ENCODE results near the gene EIF3F. TPM values are rescaled to one million over a fixed set of nuclear protein-coding genes. Genes with fewer than 3 reads are reported as not detected.

Gene EIF3F
- total RNA-seq, 1 donor from 2014 or later = 202 TPM

- intact Hi-C loops (cut with micrococcal nuclease) = no loop called here
These were observed 34.8 kb downstream of the EIF3F start for GRCh38 chr11:8021920-8022319.

DNA sequence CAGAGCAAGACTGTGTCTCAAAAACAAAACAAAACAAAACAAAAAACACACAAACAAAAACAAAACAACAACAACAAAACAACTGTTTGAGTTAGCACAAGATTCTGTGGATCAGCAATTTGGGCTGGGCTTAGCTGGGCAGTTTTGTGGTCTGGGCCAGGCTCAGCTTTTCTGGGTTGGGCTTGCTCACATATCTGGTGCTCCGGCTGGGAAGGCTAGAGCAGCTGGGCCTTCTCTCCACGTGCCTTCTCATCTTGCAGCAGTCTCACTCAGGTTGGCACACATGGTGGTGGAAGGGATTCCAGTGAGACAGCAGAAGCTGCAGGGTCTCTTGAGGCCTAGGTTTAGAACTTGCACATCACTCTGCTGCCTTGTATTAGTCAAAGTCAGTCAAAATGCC, 35.7 kb downstream of the EIF3F start:
- intact Hi-C loops (cut with micrococcal nuclease) = no loop called here

DNA sequence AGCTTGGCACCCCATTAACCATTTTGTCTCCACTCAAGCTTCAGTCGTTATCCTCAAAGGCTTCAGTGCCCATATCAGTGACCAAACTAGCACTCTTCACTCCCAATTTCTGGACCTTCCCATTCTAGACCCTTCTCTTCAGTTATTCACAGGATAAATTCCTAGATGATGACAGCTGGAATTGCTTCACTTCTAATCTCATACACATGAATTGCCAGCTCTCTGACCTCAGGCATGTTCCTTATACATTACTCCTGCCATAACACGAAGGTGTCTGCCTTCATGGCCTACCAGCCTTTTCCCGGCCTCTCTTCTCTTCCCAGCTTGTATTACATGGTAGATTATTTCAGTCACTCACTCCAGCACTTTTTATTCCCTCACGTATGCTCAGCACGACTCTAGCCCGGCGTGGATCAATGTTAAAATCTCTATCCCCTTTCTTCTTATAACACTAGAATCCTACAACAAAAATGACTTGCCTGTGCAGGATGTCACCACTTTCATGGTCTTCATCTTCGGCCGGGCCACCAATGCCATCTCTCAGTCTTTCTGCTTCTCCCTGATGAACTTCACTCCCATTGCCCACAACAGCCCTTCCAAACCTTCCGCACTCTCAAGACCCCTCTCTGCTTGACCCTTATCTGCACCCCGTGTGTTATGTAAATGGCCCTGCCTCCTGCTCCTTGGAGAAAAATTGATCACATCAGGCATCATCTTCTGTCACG, 36.9 kb downstream of the EIF3F start:
- intact Hi-C loops (cut with micrococcal nuclease) = no loop called here

DNA sequence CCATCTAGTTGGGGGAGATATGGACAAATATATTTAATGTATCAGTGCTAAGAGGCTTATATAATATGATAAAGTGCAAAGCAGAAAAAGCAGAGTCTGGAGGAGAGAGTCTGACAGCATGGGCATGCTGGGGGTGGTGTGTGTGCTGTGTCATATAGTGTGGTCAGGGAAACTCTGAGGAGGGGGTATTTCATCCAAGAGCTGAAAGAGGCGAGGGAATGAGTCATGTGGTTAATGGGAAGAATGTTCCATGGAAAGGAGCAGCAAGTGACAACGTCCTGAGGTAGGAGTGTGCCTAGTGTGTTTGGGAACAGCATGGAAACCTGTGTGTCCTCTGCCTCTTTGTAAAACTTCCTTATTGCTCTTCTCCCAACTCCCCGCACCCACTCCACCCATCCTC, 38.0 kb downstream of the EIF3F start:
- intact Hi-C loops (cut with micrococcal nuclease) = no loop called here

GRCh38 chr11:8025816-8026215, 38.7 kb downstream of the EIF3F start:
- intact Hi-C loops (cut with micrococcal nuclease) = no loop called here

GRCh38 chr11:8026982-8027381, 39.8 kb downstream of the EIF3F start:
- intact Hi-C loops (cut with micrococcal nuclease) = no loop called here

DNA sequence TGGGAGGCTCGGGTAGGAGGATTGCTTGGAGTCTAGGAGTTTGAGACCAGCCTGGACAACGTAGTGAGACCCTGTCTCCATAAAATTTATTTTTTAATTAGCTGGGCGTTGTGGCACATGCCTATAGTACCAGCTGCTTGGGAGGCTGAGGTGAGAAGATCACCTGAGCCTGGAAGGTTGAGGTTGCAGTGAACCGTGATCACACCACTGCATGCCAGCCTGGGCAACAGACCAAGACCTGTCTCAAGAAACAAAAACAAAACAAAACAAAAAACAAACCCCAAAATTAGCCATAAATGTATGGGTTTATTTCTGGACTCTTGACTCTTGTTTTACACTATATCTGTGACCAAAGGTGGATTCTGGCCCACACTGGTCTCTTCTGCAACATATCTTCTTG, 41.6 kb downstream of the EIF3F start:
- intact Hi-C loops (cut with micrococcal nuclease) = no loop called here

DNA sequence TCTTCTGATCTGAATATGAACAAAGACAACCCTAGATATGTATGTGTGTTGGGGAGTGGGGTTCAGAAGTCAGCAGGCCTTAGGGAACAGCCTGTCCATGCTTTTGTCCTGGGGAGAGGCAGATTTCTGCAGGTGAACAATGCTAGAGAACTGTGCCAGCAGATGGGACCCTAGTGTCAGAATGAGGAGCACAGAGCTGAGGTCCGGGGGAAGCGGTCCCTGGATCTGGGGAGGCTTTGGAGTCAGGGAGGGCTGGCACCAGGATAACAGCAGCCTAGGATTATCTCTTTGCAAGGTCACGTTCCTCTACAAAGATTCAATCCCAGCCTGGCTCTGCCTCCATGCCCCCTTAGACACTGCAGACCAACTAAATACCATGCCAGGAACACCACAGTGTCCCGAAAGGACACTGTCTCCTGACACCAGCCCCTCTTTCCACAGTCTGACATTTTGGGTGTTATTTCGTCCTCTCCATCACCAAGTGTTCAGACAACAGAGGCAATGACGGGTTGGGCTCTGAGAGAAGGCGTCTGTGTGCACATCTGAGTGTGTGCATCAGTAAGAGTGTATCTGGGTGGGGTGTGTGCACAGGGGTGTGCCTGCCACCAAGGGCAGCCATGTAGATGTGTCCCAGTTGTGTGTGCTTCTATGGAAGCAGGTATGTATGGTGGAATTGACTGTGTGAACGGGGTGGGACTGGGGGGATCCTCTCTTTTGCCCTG, 43.5 kb downstream of the EIF3F start:
- intact Hi-C loops (cut with micrococcal nuclease) = loop anchor here (10.0 kb wide), 1 partner anchor 534 kb away; no protein-coding TSS in a partner anchor

DNA sequence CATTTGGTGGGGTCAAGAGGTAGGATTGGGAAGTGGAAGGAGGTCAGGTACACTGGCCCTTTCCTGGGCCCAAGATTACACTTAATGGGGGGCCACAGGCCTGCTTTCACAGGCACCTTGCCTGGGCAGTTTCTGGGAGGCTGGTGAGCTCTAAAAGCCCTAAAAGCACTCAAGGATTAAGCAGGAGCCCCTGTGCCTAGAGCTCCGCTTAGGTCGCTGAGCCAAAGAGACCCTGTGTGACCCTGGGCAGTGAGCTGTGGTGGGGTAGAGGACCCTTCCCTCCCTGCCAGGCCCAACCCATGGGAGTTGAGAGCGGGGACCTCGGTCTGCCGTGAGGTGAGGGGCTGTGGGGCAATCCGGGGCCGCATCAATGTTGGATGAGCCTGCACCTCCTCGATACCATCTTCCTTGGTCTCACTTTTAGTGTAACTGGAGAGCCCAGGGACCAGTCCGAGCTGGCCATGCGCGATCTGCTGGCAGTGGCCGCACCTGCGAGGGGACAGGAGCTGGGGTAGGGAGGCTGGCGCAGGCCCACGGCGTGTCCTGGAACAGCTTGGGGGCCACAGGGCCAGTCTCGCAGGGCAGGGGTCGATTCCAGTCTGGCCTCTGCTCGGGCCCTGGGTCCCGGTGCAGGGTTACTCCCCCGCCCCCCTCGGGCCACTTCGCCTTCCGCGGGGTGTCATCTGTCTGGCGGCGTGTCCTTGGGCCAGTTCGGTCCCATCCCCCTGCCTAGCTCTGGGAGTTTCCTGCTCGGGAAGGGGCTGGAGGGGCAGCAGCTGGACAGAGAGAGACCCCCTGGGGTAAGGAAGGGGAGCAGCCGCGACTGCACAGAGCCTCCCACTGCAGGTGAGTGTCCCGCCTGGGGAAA, 44.3 kb downstream of the EIF3F start:
- intact Hi-C loops (cut with micrococcal nuclease) = loop anchor here (10.0 kb wide), 1 partner anchor 533 kb away; no protein-coding TSS in a partner anchor

- intact Hi-C loops (cut with micrococcal nuclease) = loop anchor here (10.0 kb wide), 1 partner anchor 533 kb away; no protein-coding TSS in a partner anchor
These were observed 45.0 kb downstream of the EIF3F start for GRCh38 chr11:8032122-8032521.

DNA sequence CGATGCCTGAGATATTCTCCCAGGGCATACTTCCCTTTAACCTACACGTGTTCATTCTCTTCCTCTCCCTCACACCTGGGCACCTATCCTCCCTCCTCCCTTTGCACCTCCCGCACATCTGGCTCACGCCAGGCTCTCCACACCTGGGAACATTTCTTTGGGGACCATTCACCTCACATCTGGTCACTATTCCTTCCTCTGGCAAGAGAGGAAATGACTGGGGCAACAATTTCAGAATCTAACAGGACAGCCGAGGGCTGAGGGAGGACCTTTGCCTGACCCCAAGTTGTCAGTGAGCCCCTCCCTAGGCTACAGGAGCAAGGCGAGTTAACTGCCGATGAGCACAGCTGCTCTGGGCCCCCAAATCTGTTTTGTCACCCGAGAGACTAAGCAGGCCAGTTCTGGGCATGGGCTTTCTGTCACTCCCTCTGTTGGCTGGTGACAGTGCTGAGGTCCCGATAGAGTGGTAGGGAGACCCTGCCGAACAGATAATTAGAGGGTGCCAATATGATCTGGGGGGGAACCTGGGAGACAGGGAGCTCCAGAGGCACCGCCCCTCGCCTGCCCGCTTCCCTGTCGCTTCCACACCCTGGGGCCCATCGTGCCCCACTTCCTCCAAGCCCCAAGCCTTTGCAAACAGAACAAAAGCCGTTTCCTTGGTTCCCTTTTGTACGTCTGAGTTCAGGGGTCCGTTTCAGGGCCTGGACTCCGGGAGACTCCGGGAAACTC, 45.6 kb downstream of the EIF3F start:
- intact Hi-C loops (cut with micrococcal nuclease) = loop anchor here (1.0 to 10.0 kb wide), 3 partner anchors 26 to 532 kb away; no protein-coding TSS in a partner anchor

- intact Hi-C loops (cut with micrococcal nuclease) = loop anchor here (1.0 to 10.0 kb wide), 3 partner anchors 27 to 531 kb away; no protein-coding TSS in a partner anchor
These were observed 46.4 kb downstream of the EIF3F start for GRCh38 chr11:8033305-8034105.

- intact Hi-C loops (cut with micrococcal nuclease) = loop anchor here (10.0 kb wide), 1 partner anchor 531 kb away; no protein-coding TSS in a partner anchor
These were observed 47.0 kb downstream of the EIF3F start for GRCh38 chr11:8034106-8034585.

GRCh38 chr11:8034604-8035190, 47.6 kb downstream of the EIF3F start:
- intact Hi-C loops (cut with micrococcal nuclease) = loop anchor here (10.0 kb wide), 1 partner anchor 530 kb away; no protein-coding TSS in a partner anchor

- intact Hi-C loops (cut with micrococcal nuclease) = loop anchor here (10.0 kb wide), 1 partner anchor 529 kb away; no protein-coding TSS in a partner anchor
These were observed 48.2 kb downstream of the EIF3F start for GRCh38 chr11:8035200-8035855.

DNA sequence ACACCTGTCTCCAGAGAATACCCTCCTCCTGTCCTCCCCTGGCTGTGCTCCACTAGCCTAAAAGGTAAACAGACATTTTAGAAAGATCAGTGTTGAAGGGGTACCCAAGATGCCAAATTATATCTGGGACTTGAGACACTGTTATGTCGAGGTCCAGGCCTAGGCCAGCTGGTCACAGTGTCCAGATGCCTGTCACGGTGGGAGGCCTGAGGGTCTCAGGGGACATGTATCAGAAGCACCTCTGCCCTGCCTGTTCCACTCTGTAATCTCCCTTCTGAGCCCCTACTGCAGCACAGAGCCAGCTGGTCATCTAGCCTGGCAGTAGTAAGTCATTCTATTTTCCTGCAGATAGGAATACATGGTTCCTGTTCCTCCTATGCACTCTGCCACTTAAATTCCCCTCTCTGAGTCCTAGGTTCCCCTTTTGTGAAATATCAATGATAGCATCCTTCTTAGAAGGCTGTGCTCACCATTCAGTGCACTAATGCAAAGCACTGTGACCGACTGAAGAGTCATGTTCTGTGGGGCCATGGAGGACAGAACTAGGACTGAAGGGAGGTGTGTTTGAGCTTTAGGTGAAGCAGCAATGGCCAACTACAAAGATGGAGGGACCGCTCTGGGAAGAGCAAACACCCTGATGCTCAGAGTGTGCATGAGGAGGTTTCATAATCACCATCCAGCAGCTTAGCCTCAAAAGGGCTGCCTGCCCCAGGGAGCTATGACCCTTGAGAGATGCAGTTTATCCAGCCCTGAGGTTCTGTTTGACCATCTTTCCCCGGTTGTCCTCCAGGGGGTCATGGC, 49.1 kb downstream of the EIF3F start:
- intact Hi-C loops (cut with micrococcal nuclease) = loop anchor here (10.0 kb wide), 1 partner anchor 529 kb away; no protein-coding TSS in a partner anchor

- intact Hi-C loops (cut with micrococcal nuclease) = loop anchor here (10.0 kb wide), 1 partner anchor 528 kb away; no protein-coding TSS in a partner anchor
These were observed 49.8 kb downstream of the EIF3F start for GRCh38 chr11:8036986-8037385.

DNA sequence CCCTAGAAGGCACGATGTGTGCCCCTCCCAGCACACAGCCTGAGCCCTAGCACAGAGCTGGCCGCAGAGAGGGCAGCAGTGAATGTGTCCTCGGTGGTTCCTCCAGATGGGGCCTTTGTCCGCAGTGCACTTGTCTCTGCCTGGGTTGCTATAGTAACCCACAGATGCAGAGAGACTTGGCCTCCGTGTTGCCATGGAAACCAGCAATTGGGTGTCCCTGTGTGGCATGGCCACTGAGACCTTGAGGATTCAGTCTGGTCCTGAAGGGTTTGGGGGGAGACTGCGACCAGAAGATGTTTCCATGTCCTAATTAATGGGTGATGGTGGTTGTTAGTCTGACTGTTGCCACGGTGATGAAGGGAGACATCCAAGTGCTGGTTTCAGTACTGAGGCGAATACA, 51.3 kb downstream of the EIF3F start:
- intact Hi-C loops (cut with micrococcal nuclease) = loop anchor here (10.0 kb wide), 1 partner anchor 526 kb away; no protein-coding TSS in a partner anchor

Data from T-helper 1 cell treated with Interleukin-12 subunit alpha and Interleukin-12 subunit beta and Interleukin-4 antibody, amounts not matched to agents 30 ng/mL and 1 ng/mL, for 36 hours (primary cell).